GM12874 (cell line): Measurements from ENCODE around the gene FAM217B.

Experiments used
- CTCF ChIP-seq: IDR thresholded peaks from 2 replicates; pipeline ENCODE4 v1.5.1; 2011; ENCODE audit warnings: low read depth, mild to moderate bottlenecking, control low read depth, low read length, moderate library complexity; ENCODE audit not compliant: insufficient read depth

FAM217B gene

DNA sequence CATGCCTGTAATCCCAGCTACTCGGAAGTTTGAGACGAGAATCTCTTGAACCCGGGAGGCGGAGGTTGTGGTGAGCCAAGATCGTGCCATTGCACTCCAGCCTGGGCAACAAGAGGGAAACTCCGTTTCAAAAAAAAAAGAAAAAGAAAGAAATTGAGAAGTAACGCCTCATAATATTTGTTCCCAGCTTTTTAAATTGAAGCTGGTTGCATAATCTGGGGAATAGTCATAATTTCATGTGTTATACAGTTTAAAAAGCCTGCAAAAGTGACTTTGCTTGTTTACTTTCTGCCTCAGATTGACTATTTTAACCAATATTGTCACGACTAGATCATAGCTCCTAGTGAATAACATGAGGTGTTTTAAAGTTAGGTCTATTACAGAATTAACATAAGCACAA lies 7.2 kb downstream of the FAM217B start:
- TF ChIP-seq CTCF: no peak

DNA sequence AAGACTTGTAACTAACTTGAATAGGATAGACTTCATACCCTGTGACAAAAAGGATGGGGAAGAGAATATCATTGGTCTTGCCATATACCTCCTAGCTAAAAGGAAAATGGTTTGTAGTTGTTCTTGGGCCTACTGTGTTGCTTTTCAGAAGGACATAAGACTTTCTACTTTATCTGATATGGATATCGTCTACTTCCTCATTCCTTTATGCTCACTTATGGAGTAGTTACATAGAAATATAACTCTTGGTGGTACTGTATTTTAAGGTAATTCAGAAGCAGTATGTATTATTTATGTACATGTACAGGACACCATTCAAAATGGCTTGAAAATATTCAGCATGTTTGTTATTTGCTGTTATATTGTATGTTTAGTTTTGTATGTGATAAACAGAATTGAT lies 8.0 kb downstream of the FAM217B start:
- TF ChIP-seq CTCF: no peak

DNA sequence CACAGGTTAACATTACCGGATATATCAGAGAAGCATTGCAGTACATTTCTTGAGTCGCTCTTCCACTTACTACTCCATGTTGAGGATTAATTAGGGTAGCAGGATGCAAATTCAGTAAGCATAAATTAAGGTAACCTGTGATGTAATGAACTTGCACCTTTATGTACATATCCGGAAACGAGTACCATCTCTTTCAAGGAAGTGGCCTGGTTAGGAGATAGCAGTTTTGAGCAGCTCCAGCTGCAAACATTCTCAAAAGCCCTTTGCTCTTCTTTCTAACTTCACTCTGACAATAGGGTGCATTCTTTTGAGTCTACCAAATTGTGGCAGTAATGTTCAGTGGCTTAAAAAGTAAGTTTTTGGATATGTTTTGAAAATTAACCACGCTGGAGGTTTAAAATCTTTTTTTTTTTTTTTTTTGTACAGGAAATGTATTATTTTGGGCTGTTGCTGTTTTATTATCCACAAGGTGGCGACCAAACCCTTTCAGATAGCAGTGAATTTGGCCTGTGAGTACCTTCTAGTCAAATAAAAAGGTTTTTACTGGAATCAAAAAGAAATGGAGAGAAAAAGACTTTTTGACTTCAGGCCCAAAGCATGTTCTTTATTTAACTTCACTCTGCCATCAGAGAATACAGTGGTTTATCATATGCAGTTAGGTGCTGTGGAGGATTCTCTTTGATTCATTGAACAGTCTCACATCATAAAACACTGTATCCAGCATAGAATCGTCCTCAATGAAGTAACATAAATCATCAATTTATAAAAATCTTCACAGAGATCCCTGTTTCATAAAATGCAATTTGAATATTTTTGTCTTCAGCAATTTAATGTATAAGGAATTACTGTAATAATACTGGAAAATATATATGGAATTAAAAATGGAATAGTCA lies 8.9 kb downstream of the FAM217B start:
- TF ChIP-seq CTCF: peak; percentile 37

DNA sequence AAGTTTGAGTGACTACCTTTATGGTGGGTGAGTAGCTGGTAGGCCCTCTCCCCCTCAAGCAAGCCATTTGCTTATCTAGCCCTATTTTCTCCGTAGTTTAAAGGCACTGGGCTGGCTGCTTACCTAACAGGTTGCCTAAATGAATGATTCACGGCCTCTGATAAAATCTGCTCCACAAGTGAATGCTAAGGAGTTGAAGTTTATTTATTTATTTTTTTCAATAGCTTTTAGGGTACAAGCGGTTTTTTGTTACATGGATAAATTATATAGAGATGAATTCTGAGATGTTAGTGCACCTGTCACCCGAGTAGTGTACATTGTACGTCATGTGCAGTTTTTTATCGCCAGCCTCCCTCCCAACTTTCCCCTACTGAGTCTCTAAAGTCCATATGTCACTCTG lies 9.7 kb downstream of the FAM217B start:
- TF ChIP-seq CTCF: no peak

DNA sequence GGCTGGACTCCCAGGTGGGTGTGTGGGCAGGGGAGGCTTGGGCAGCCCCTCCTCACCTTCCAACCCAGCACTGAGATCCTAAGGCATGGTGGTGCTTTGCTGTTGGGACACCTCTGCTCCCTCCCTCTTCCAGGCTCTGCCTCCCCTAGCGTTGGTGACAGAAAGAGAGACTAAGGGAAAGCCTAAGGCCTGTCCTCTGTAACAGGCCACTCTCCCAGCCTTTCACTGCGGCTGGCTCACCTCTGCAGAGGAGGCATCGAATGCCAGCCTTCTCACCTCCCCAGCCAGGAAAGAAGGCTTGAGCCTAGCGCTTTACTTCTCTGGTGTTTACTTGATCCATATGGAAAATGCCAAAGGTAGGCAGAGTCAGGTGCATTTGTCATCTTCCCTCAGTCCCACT lies 14.5 kb downstream of the FAM217B start:
- TF ChIP-seq CTCF: no peak

DNA sequence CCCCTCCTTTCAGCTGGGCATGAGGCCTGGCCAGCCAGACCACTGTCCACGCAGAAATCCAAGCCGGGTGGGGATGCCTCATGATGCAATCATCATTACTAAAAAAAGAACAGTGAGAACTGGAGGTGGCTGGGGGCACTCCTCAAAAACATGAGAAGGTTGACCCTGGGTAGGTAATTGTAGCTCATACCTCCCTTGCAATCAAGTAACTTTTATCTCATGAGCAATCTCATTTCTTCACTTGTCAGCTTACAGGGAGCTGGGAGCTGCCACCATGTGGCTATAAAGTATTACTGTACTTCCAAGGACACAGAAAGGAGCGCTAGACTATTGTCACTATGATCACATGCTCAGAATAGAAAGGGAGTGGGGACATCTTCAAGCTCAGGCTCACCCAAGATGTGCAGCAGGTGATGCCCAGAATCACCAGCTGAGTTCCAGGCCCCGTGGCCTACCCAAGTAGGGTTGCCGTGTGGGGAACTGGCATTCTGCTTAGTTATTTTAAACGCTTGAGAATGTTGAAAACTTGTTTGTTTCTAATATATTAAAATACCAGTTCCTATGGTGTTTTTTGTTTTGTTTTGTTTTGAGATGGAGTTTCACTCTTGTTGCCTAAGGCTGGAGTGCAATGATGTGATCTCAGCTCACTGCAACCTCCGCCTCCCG lies 15.1 kb downstream of the FAM217B start:
- TF ChIP-seq CTCF: no peak

GRCh38 chr20:59958123-59958522 lies 17.9 kb downstream of the FAM217B start, which contains the start of gene CDH26:
Gene CDH26, plus strand, starts transcription at chr20:59958423. Its CDS starts 304 bp downstream, at chr20:59958727.
- no peak for TF ChIP-seq CTCF
